ENCODE results near the gene PLXND1. TPM values are rescaled to one million over a fixed set of nuclear protein-coding genes. Genes with fewer than 3 reads are reported as not detected.

PLXND1 gene
- polyA plus RNA-seq, 4 donors = 120 to 148 (median 124) TPM

GRCh38 chr3:129603561-129603942 lies 2.9 kb downstream of the PLXND1 start:
- no peak for DNase-seq (ENCODE audit: low read depth in 4 of 4, low spot score in 3 of 4)

GRCh38 chr3:129602730-129603560 lies 3.5 kb downstream of the PLXND1 start:
- DNase-seq (ENCODE audit: low read depth in 4 of 4, low spot score in 3 of 4) = no peak

DNA sequence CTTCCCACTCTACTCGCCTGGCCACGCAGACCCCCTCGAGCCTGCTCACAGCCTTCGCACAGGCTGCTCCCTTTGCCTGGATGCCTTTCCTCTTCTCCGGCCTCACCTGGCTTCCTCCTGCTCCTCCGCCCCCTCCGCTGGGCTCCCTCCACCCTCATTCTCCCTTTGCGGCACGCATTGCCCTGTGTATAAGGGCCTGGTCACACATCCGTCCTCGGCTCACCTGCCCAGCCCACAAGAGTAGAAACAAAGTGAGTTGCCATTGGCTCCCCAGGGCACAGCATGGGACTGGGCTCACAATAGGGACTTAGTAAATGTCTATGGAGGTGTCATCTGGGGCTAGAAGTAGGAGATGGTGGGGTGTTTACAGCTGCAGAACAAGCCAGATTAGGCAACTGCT lies 4.2 kb downstream of the PLXND1 start:
- no peak for DNase-seq (ENCODE audit: low read depth in 4 of 4, low spot score in 3 of 4)

DNA sequence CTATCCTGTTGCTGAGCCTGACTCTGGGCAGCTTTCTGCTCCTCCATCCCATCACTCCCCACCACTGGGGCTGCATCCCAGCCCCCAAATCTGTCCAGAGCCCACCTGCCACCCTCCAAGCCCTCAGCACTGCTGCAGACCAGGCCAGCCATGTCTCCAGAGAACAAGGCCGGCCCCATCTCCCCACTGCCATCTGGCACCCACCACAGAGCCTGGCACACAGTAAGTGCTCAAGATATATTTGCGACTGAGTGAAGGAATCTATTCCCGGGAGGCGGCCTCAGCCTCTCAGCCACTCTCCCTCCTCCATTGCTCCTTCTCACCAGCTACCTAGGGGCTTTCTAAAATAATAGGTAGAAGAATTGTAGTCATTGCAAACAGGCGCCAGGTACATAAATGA lies 4.8 kb downstream of the PLXND1 start:
- DNase-seq (ENCODE audit: low read depth in 4 of 4, low spot score in 3 of 4) = no peak

GRCh38 chr3:129600348-129600747 lies 6.1 kb downstream of the PLXND1 start:
- DNase-seq (ENCODE audit: low read depth in 4 of 4, low spot score in 3 of 4) = no peak

DNA sequence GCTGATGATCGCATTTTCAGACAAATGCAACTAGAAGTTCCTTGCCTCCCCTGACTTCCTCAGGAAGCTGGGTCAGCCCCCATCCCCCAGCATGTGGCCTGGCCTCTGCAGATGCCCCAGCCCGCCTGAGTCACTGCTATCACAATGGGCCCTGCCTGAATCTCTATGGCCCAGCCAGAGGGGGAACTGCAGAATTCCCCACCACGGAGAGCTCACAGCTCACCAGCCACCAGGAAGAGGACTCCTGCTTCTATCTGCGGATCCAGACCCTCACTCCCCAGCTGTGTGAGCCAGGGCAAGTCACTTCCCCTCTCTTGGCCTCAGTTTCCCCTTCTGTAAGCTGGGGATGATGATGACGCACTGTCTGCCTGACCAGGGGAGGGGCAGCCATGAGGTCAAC lies 6.9 kb downstream of the PLXND1 start:
- DNase-seq (ENCODE audit: low read depth in 4 of 4, low spot score in 3 of 4) = no peak

DNA sequence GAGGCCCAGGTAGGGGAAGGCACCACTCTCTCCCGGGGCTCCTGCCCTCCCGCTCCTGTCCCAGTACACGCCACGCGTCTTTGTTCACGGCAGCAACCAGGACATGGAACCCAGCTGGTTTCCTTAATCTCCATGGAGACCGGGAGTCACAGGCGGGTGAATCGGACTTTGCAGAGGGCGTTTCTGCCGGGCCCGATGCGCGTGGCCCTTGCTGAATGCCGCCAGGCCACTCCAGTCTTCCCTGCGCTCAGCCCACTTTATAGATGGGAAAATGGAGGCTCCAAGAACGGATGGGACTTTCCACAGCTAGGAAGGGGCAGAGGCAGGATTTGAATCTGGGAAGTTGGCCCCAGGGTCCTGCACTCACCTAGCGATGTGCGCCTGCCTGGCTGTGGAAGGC lies 7.4 kb downstream of the PLXND1 start:
- DNase-seq (ENCODE audit: low read depth in 4 of 4, low spot score in 3 of 4) = no peak

DNA sequence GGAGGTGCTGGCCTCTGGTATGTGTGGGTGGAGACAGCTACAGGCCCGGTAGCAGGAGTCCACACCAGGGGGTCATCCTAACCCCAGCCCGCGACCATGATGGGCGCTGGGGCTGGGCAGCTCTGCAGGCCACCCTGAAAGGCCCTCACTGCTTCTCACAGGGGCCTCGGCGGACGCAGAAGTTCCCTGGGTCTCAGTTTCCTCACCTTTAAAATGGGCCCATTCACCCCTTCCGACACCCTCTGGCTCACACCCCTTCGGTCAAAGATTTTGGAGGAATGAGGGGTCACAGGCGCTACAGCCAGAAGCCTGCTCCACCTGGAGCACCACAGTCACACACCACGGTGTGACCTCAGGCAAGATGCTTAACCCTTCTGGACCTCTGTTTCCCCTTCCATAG lies 8.0 kb downstream of the PLXND1 start:
- DNase-seq (ENCODE audit: low read depth in 4 of 4, low spot score in 3 of 4) = no peak

DNA sequence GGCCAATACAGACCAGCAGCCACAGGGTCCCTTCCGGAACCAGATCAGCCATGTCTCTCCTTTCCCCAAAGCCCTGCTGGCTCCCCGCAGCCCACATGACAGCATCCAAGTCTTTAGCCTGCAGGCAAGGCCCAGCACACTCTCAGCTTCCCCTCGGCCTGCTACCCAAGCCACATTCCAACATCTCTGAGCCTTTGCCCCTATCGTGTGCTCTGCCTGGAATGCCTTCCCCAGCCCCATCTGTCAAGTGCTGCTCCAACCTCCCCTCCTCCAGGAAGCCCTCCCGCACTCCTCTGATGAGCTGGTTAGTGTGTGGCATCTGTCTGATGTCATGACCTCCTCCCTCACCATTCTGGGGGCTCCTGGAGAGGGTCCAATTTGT lies 8.5 kb downstream of the PLXND1 start:
- no peak for DNase-seq (ENCODE audit: low read depth in 4 of 4, low spot score in 3 of 4)

DNA sequence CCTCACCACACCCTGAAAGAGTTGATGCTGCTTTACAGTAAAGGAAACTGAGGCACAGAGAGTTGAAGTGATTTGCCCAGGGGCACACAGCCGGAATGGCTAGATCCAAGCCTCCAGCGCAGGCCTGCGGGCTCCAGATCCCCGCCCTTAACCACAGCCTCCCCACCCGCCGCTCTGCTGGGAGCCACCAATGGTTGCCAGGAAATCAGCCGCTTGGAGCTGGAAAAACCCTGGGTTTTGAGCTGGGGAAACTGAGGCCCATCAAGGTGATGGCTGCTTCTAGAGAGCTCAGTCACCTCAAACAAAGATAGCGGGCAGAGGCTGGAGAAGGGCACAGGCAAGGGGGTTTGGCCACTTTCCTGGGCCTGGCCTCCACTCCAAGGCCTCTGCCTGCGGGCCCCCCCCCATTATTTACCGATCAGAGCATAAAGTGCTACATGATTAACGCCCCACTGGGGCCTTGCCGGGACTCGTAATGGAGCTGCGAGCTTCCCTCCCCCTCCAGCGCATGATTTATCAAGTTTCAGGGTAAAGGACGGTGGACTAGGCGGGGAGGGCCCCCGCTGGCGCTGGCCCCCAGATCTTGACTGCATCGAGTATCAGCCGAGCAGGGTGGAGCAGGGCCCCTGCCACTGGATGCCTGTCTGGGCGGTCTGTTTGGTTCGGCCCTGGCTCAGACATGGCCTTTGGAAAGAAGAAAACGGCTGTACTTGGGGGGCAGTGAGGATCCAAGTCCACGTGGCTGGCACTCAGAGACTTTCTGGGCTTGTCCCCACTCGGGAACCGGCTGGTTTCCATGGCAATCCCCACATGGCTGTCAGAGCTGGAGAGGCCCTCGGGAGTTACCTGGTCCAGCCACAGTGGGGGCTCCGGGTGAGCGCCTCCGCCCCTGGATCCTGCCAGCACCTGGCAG lies 9.1 kb downstream of the PLXND1 start:
- no peak for DNase-seq (ENCODE audit: low read depth in 4 of 4, low spot score in 3 of 4)

DNA sequence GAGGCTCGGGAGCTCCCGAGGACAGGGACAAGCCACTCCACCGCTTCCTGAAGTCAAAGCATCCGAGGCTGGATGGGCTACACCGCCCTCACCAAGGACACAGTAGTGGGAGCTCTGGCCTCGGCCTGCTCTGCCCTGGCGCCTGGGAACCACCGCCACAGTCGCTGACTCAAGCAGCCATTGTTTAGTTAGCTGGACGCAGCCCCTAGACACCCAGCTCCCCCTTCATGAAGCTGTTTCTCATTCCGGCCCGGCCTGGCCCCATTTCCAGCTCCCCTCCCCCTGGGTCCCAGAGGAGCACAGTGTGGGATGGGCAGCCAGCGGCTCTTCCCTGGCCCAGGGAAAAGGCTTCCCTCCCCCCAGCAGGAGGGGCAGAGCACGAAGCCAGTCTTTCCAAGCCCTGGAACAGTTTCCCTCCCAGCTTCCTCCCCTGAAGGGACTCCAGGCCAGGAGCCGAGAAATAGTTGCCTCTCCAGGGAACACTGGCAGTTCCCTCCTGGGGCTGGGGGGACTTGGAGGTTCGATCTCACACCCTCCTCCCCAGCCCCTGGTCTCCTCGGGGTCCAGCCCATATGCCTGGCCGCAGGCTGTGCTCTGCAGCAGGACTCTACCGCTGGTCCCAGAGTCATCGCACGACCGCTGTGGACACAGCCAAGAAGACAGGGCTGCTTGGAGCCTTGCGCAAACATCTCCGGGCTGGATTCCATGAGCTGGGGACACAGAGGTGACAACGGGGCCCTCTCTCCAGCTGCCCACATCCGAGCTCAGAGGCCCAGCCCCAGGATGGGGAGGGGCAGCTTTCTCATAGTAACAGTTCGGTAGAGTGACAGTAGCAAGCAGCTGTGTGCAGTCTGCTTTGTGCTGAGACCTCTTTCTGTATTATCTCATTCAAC lies 10.0 kb downstream of the PLXND1 start:
- DNase-seq (ENCODE audit: low read depth in 4 of 4, low spot score in 3 of 4) = peak in 3 of 4 donors; percentile 74 to 79 (median 75)

GRCh38 chr3:129595544-129596193 lies 10.8 kb downstream of the PLXND1 start:
- DNase-seq (ENCODE audit: low read depth in 4 of 4, low spot score in 3 of 4) = no peak

DNA sequence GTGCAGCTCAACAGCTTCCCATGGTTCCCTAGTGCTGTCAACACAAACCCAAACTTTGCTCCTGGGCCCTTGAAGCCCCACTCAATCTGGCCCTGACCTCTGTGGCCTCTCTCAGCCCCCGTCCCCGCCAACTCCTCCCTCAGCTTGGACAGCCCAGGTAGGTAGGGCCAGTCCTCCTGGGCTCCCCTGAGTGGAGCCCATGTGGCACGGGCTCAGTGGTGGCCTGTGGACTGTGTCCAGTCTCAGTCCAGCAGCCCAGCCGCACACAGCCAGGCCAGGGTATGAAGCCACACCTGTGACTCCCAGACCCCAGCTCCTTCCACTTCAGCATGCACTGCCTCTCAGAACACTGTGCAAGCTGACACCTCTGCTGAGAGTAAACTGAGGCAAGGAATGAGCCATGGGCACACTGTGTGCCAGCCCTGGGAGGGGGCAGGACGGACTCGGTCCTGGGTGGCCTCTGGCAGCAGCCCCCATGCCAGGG lies 11.5 kb downstream of the PLXND1 start:
- no peak for DNase-seq (ENCODE audit: low read depth in 4 of 4, low spot score in 3 of 4)

- no peak for DNase-seq (ENCODE audit: low read depth in 4 of 4, low spot score in 3 of 4)
These were observed 12.1 kb downstream of the PLXND1 start for GRCh38 chr3:129594409-129594808.

DNA sequence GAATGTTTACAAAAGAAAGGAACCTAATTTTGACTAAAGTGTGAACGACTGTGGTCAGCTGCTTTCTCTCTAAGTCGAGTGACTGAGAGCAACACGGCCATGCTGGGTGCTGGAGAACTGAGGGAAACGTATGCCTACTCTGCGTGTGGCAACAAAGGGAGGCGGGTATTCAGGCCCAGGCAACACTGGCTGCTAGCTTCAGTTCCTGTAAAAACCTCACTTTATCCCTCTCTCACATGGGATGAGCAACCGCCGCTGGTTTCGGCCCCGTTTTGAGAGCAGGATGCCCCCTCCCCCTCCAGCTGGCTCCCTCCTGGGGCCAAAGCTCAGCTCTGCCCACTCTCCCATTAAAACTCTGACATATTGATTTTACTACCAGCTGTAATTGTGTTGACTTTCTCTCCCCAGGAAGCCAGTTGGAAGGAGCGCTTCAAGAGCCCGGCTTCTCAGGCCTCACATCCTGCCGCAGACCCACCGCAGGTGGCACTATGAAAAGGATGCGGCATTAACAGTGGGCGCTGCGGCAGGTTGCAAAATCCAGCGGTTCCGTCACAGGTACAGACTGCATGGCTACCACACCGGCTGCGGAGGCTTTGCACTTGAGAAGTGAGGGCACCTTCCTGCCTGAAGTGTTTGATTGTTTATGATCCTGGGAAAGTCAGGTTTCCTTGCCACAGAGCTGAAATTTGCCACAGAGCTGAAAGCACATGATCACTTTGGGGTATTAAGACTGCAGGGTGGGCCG lies 12.7 kb downstream of the PLXND1 start:
- DNase-seq (ENCODE audit: low read depth in 4 of 4, low spot score in 3 of 4) = no peak

GRCh38 chr3:129593230-129593594 lies 13.3 kb downstream of the PLXND1 start:
- DNase-seq (ENCODE audit: low read depth in 4 of 4, low spot score in 3 of 4) = no peak

DNA sequence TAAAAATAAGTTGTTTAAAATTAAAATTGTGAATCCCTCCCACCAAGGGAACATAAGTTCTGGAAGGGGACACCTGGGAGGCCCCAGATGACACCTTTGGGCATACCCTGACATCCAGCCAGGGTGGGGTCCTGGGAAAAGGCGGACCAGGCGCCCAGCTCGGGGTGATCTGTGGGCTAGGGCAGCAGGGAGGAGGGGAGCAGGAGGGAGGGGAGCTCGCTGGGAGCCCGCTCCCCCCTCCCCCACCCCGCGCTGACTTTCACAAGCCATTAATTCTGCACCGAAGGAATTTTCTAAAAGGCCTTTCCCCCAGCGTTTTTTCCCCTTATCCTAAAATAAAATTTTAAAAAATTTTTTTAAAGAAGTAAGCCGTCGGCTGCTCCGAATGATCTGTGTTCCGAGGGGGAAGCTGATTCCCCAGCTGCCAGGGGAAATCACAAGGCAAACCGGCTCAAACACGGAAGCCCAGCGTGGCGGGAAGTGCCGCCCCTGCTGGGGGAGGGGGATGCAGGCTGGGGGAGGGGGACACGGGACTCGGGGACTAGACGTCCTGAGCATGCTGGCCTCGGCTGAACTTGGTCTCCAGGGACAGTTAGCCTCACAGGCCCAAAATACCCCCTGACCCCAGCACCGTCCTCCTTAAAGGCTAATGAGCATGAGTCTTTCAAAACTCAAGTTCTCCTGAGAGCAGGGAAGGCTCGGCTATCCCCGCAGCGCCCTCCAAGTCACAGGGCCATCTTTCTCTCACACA lies 13.9 kb downstream of the PLXND1 start:
- DNase-seq (ENCODE audit: low read depth in 4 of 4, low spot score in 3 of 4) = no peak

DNA sequence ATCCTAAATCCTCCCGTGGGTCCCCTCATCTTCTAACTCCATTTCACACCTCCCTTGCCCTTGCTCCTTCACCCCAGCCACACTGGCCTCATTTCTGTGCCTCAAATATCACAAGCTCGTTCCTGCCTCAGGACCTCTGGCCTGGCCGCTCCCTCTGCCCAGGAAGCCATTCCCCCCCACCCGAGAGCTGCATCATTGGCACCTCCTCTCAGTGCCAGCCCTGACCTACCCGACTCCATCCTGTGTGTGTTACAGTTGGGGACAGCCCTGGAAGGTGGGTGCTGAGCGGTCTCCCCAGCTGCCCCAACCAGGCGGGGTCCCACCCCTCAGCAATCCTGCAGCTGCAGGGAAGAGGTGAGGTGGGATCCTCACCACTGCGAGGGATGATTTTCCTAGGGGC lies 14.5 kb downstream of the PLXND1 start:
- no peak for DNase-seq (ENCODE audit: low read depth in 4 of 4, low spot score in 3 of 4)

DNA sequence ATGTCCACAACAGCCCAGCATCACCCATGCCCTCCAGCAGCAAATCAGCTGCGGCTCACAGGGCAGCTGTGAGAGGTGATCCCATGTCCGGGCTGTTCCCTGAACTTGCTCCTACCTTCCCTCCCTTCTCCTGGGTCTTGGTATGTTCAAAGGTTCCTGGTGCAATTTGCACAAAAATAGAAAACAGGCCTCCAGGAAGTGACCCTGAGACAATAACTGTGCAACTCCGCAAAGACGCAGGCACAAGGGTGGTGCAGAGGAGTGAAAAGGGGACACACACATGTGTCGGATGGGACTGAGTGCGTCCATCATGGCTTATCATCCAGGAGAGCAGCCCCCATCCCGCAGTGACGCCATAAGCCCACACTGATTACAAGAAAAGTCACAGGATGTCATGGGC lies 16.3 kb downstream of the PLXND1 start:
- no peak for DNase-seq (ENCODE audit: low read depth in 4 of 4, low spot score in 3 of 4)

All from left renal pelvis (tissue), 4 donors.